ENCODE data around the gene CSTF1. TPM values are rescaled to one million over a fixed set of nuclear protein-coding genes. Genes with fewer than 3 reads are reported as not detected.
A peak's percentile ranks its signal among the peaks of the same experiment; 100 is the strongest.

CSTF1 gene
- total and polyA plus RNA-seq, 12 donors, result 5.1 to 53.1 (median 32.8) TPM

GRCh38 chr20:56358600-56359211 lies 33.7 kb upstream of the CSTF1 start, which contains the start of gene FAM210B:
Gene FAM210B (plus strand): TSS chr20:56358974. CDS start chr20:56359006, 32 bp downstream.
- Histone ChIP-seq H3K27me3 (no peaks in the 10 kb centered on the region), H3K9me3 (replicated peaks in 1 of 3) (no peaks in the 10 kb centered on the region), H3K36me3 (replicated peaks in 1 of 2) (no peaks in the 10 kb centered on the region), H3K27ac (peak within 1 kb of the TSS; percentile 66 to 95 (median 87)), H3K4me1 (replicated peaks in 1 of 2) (peaks cover 22 to 45% of the 10 kb centered on the region in 2 donors), H3K4me3 (peak within 1 kb of the TSS; percentile 32 to 98 (median 62))
- peak; percentile 87 to 92 (median 90) for DNase-seq
- intact Hi-C loops (cut with DNase I), result no loop called here
- 0 to 1% (median 1%) methylated on average over 9 to 63 of the region's 63 CpGs for WGBS, 4 donors
- TF ChIP-seq POLR2A (IDR thresholded peaks at IDR 0.05) (peak; percentile 43 to 62), CTCF (IDR thresholded peaks at IDR 0.05) (no peak)

- Histone ChIP-seq H3K4me1 (replicated peaks in 1 of 2) (peaks cover 22 to 48% of the 10 kb centered on the region in 2 donors), H3K4me3 (peak overlapping the region; percentile 32 to 98 (median 62)), H3K27ac (peak overlapping the region; percentile 66 to 95 (median 87)), H3K9me3 (replicated peaks in 1 of 3) (no peaks in the 10 kb centered on the region), H3K27me3 (no peaks in the 10 kb centered on the region), H3K36me3 (replicated peaks in 1 of 2) (no peaks in the 10 kb centered on the region)
- 6 to 15% (median 10%) methylated on average over 18 to 51 of the region's 51 CpGs for WGBS, 4 donors
- peak; percentile 53 to 78 (median 66) for DNase-seq
- TF ChIP-seq CTCF (IDR thresholded peaks at IDR 0.05), result no peak
- TF ChIP-seq POLR2A (IDR thresholded peaks at IDR 0.05), result peak in 1 of 2 donors; percentile 53
- intact Hi-C loops (cut with DNase I), result no loop called here
Measured at GRCh38 chr20:56359212-56360132, 33.0 kb upstream of the CSTF1 start.

GRCh38 chr20:56360133-56360907 lies 32.1 kb upstream of the CSTF1 start:
- Histone ChIP-seq H3K4me3 (peak overlapping the region in 2 of 4 donors; percentile 33 to 98), H3K27ac (peak overlapping the region; percentile 66 to 95 (median 87)), H3K36me3 (replicated peaks in 1 of 2) (peaks cover 0 to 5% of the 10 kb centered on the region in 2 donors), H3K27me3 (no peaks in the 10 kb centered on the region), H3K9me3 (replicated peaks in 1 of 3) (no peaks in the 10 kb centered on the region), H3K4me1 (replicated peaks in 1 of 2) (peaks cover 22 to 48% of the 10 kb centered on the region in 2 donors)
- intact Hi-C loops (cut with DNase I), result no loop called here
- WGBS, 4 donors, result 39 to 59% (median 49%) methylated on average over 8 to 14 of the region's 14 CpGs
- DNase-seq, result peak; percentile 39 to 63 (median 47)
- TF ChIP-seq POLR2A (IDR thresholded peaks at IDR 0.05) (no peak), CTCF (IDR thresholded peaks at IDR 0.05) (no peak)

All from adrenal gland (tissue), 12 donors.